RWPE2 (cell line): ENCODE measurements around the gene PCCA.

ENCODE experiments used
- ATAC-seq: fragments of 200-7000 bp; cut with Tn5 transposase; 3 replicates; pipeline ENCODE4 v1.9.1; 2021; ENCODE audit warnings: low read depth
- DNase-seq: peaks from one replicate; pipeline ENCODE4 v3.0.0-alpha.2; 2020; ENCODE audit warnings: low spot score
- H3K27ac ChIP-seq: fragments of 450-650 bp; 2 replicates; pipeline ENCODE4 v1.5.1; 2017; ENCODE audit warnings: mild to moderate bottlenecking; ENCODE audit not compliant: poor library complexity, severe bottlenecking
- H3K27me3 ChIP-seq: fragments of 250-450 bp; sonication (Bioruptor Pico); 2 replicates; pipeline ENCODE4 v1.5.1; 2021; ENCODE audit warnings: mild to moderate bottlenecking, moderate library complexity; ENCODE audit not compliant: insufficient read depth, poor library complexity, severe bottlenecking
- H3K36me3 ChIP-seq: fragments of 250-450 bp; sonication (Bioruptor Pico); 2 replicates; pipeline ENCODE4 v1.5.1; 2020; ENCODE audit warnings: low read depth, mild to moderate bottlenecking, moderate library complexity
- H3K4me1 ChIP-seq: fragments of 250-450 bp; sonication (Bioruptor Pico); 2 replicates; pipeline ENCODE4 v1.5.1; 2021; ENCODE audit warnings: mild to moderate bottlenecking, moderate library complexity; ENCODE audit not compliant: insufficient read depth, poor library complexity, severe bottlenecking
- H3K4me3 ChIP-seq: fragments of 250-450 bp; sonication (Bioruptor Pico); 2 replicates; pipeline ENCODE4 v1.5.1; 2021; ENCODE audit warnings: mild to moderate bottlenecking, moderate library complexity; ENCODE audit not compliant: severe bottlenecking
- H3K9me3 ChIP-seq: fragments of 250-450 bp; sonication (Bioruptor Pico); 2 replicates; pipeline ENCODE4 v1.5.1; 2021; ENCODE audit warnings: mild to moderate bottlenecking, moderate library complexity; ENCODE audit not compliant: severe bottlenecking
- CTCF ChIP-seq: fragments of 450-650 bp; IDR thresholded peaks from one replicate; pipeline ENCODE4 v1.5.1; 2017; ENCODE audit warnings: mild to moderate bottlenecking, moderate library complexity; ENCODE audit not compliant: poor library complexity, severe bottlenecking

PCCA gene

GRCh38 chr13:100439247-100439970, 350.5 kb downstream of the PCCA start:
- no peaks in the 10 kb centered on the region for H3K36me3 ChIP-seq
- no peaks in the 10 kb centered on the region for H3K9me3 ChIP-seq
- no peak overlapping the region for H3K27ac ChIP-seq
- H3K4me1 ChIP-seq, result peaks cover 4% of the 10 kb centered on the region
- ATAC-seq, result no peak
- DNase-seq, result no peak
- H3K4me3 ChIP-seq, result no peak overlapping the region
- no peak for TF ChIP-seq CTCF
- no peaks in the 10 kb centered on the region for H3K27me3 ChIP-seq

GRCh38 chr13:100440751-100441425, 352.0 kb downstream of the PCCA start:
- no peak for DNase-seq

GRCh38 chr13:100442095-100442832, 353.4 kb downstream of the PCCA start:
- no peaks in the 10 kb centered on the region for H3K9me3 ChIP-seq
- ATAC-seq, result no peak
- no peak for TF ChIP-seq CTCF
- H3K27me3 ChIP-seq, result no peaks in the 10 kb centered on the region
- no peak overlapping the region for H3K4me3 ChIP-seq
- H3K27ac ChIP-seq, result no peak overlapping the region
- no peak for DNase-seq
- H3K4me1 ChIP-seq, result peaks cover 4% of the 10 kb centered on the region
- H3K36me3 ChIP-seq, result no peaks in the 10 kb centered on the region

More at GRCh38 chr13:100440751-100441425, 352.0 kb downstream of the PCCA start:
- Histone ChIP-seq H3K36me3 (no peaks in the 10 kb centered on the region), H3K27me3 (no peaks in the 10 kb centered on the region), H3K4me1 (peaks cover 4% of the 10 kb centered on the region), H3K27ac (no peak overlapping the region), H3K4me3 (no peak overlapping the region), H3K9me3 (no peaks in the 10 kb centered on the region)
- no peak for TF ChIP-seq CTCF
- peak; percentile 62; the same call in 1 of the 3 replicates for ATAC-seq

GRCh38 chr13:100443278-100443997, 354.5 kb downstream of the PCCA start:
- no peaks in the 10 kb centered on the region for H3K36me3 ChIP-seq
- H3K4me1 ChIP-seq, result peaks cover 4% of the 10 kb centered on the region
- no peak overlapping the region for H3K4me3 ChIP-seq
- H3K9me3 ChIP-seq, result no peaks in the 10 kb centered on the region
- no peak overlapping the region for H3K27ac ChIP-seq
- no peaks in the 10 kb centered on the region for H3K27me3 ChIP-seq
- TF ChIP-seq CTCF, result no peak
- ATAC-seq, result no peak
- DNase-seq, result no peak
